ENCODE measurements around the gene LAP3.

Gene LAP3

DNA sequence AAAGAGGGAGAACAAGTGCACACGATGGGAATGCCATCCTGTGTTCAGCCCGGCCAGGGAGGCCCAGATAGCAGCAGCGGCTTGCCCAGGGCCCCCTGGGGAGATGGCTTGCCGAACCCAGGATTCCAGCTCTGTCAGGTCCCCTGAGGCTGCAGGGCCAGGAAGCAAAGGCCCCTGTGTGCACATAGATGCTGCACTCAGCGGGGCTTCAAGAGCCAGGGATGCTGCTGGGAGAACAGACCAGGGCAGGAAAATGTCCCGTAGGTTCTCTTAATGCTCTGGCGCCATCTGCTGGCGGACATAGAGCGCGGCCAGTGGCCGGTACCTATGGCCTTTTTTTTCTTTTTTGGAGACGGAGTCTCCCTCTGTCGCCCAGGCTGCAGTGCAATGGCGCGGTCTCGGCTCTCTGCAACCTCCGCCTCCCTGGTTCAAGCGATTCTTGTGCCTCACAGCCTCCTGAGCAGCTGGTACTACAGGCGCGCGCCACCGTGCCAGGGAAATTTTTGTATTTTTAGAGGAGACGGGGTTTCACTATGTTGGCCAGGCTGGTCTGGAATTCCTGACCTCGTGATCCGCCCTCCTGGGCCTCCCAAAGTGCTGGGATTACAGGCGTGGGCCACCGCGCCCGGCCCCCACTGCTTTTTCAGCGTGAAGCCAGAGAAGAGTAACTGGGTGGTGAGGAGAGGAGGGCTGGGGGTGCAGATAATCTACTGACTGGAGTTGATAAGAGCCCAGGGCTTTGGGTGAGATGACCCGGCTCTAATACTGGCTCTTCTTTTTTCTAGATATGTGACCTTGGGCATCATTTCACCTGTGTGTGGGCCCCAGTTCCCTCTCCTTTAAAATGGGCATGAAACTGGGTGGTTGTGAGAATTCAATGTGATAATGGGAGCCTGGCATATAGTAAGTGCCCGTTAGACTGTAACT is 60.0 kb downstream of the LAP3 start:
- TF ChIP-seq, protein P1, sequence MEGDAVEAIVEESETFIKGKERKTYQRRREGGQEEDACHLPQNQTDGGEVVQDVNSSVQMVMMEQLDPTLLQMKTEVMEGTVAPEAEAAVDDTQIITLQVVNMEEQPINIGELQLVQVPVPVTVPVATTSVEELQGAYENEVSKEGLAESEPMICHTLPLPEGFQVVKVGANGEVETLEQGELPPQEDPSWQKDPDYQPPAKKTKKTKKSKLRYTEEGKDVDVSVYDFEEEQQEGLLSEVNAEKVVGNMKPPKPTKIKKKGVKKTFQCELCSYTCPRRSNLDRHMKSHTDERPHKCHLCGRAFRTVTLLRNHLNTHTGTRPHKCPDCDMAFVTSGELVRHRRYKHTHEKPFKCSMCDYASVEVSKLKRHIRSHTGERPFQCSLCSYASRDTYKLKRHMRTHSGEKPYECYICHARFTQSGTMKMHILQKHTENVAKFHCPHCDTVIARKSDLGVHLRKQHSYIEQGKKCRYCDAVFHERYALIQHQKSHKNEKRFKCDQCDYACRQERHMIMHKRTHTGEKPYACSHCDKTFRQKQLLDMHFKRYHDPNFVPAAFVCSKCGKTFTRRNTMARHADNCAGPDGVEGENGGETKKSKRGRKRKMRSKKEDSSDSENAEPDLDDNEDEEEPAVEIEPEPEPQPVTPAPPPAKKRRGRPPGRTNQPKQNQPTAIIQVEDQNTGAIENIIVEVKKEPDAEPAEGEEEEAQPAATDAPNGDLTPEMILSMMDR (IDR thresholded peaks at IDR 0.05; ENCODE audit: insufficient read depth, low read length, poor library complexity, severe bottlenecking) = peak; percentile 95
- DNase-seq (ENCODE audit: extremely low read depth, insufficient read length) = peak; percentile 47
- H3K36me3 ChIP-seq (ENCODE audit: control insufficient read depth, insufficient read depth, low read length) = peaks cover 8% of the 10 kb centered on the region
- no peaks in the 10 kb centered on the region for H3K27me3 ChIP-seq (replicated peaks; ENCODE audit: control insufficient read depth, insufficient read depth, low read length)
- no peak overlapping the region for H3K4me3 ChIP-seq (replicated peaks; ENCODE audit: low read depth, low read length)

DNA sequence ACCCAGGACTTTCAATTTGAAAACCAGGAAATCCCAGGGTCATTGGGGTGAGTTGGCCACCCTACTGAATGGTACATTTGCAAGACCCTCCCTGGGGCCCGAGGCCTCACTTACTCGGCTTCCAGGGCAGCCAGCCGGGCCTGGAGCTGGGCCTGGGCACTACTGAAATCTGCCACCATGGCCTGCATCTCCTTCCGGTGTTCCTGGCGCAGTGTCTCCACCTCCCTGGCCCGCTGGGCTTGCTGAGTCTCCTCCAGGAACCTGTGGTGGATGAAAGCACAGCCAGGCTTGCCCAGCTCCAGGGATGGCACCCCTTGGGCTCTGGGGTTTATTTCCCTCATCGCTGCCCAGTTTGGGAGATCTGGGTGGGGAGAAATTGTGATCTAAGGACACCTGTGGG is 62.1 kb downstream of the LAP3 start:
- TF ChIP-seq, protein P1 (IDR thresholded peaks at IDR 0.05; ENCODE audit: insufficient read depth, low read length, poor library complexity, severe bottlenecking) = no peak
- Histone ChIP-seq H3K4me3 (replicated peaks; ENCODE audit: low read depth, low read length) (no peak overlapping the region), H3K27me3 (replicated peaks; ENCODE audit: control insufficient read depth, insufficient read depth, low read length) (no peaks in the 10 kb centered on the region), H3K36me3 (ENCODE audit: control insufficient read depth, insufficient read depth, low read length) (peaks cover 5% of the 10 kb centered on the region)
- DNase-seq (ENCODE audit: extremely low read depth, insufficient read length) = no peak

DNA sequence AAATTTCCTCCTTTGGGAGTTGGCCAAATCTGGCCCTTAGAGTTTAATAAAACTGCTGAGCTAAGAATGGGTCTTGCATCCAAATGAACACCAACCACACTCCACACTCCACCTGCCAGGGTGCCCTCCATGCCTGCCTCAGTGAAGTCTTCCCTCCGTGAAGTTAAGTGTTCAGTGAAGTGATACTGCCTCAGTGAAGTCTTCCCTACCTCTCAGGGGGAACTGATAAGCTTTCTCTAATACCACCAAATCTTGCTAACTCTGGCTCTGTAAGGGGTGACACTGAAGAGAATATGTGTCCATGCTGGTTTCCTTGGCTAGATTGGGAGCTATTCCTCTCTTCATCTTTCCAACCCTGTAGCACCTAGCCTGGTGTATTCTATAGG is 65.4 kb downstream of the LAP3 start:
- H3K4me3 ChIP-seq (replicated peaks; ENCODE audit: low read depth, low read length) = no peak overlapping the region
- H3K27me3 ChIP-seq (replicated peaks; ENCODE audit: control insufficient read depth, insufficient read depth, low read length) = no peaks in the 10 kb centered on the region
- no peak for DNase-seq (ENCODE audit: extremely low read depth, insufficient read length)
- TF ChIP-seq, protein P1 (IDR thresholded peaks at IDR 0.05; ENCODE audit: insufficient read depth, low read length, poor library complexity, severe bottlenecking) = no peak
- H3K36me3 ChIP-seq (ENCODE audit: control insufficient read depth, insufficient read depth, low read length) = peaks cover 1% of the 10 kb centered on the region; the same call in 1 of the 2 replicates

DNA sequence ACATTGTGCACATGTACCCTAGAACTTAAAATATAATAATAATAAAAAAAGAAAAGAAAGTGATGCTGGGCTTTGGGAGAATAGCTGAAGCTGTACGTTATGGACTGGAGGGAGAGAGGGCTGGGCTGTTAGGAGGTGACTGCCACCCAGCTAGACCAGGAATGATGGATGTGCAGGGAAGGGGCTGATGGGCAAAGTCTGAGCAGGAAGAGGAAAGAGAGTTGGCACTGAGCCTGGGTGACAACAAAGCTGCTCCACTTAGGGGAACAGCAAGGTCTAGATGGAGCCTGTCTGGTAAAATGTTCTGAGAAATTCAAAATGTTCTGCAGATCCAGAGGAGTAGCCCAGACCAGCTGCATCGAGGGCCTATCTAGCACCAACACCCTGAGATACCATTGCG is 69.7 kb downstream of the LAP3 start:
- DNase-seq (ENCODE audit: extremely low read depth, insufficient read length) = no peak
- no peaks in the 10 kb centered on the region for H3K36me3 ChIP-seq (ENCODE audit: control insufficient read depth, insufficient read depth, low read length)
- H3K27me3 ChIP-seq (replicated peaks; ENCODE audit: control insufficient read depth, insufficient read depth, low read length) = no peaks in the 10 kb centered on the region
- no peak overlapping the region for H3K4me3 ChIP-seq (replicated peaks; ENCODE audit: low read depth, low read length)
- TF ChIP-seq, protein P1 (IDR thresholded peaks at IDR 0.05; ENCODE audit: insufficient read depth, low read length, poor library complexity, severe bottlenecking) = no peak

DNA sequence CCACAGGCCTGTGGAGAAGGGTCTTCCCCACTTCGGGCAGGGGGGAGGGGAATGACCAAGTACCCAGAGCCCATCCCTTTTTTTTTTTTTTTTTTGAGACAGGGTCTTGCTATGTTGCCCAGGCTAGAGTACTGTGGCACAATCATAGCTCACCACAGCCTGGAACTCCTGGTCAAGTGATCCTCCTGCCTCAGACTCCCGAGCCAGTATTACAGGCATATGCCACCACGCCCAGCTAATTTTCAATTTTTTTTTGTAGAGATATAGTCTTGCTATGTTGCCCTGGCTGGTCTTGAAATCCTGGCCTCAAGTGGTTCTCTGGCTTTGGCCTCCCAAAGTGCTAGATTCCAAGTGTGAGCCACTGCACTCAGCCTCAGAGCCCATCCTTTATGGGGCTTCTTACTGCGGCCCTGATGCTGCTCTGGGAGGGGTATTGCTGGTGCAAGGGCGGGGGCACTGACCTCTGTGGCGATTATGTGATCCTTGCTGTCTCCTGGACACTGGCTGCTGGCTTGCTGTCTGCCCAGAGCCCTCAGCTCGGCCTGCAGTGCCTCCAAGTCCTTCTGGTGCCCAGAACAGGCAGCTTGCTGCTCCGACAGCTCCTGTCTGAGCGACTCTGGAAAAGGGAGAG is 70.3 kb downstream of the LAP3 start:
- Histone ChIP-seq H3K27me3 (replicated peaks; ENCODE audit: control insufficient read depth, insufficient read depth, low read length) (no peaks in the 10 kb centered on the region), H3K36me3 (ENCODE audit: control insufficient read depth, insufficient read depth, low read length) (no peaks in the 10 kb centered on the region), H3K4me3 (replicated peaks; ENCODE audit: low read depth, low read length) (no peak overlapping the region)
- no peak for DNase-seq (ENCODE audit: extremely low read depth, insufficient read length)
- TF ChIP-seq, protein P1 (IDR thresholded peaks at IDR 0.05; ENCODE audit: insufficient read depth, low read length, poor library complexity, severe bottlenecking) = no peak
